ENCODE data around the gene ERCC1. TPM values are rescaled to one million over a fixed set of nuclear protein-coding genes. Genes with fewer than 3 reads are reported as not detected.
A peak's percentile ranks its signal among the peaks of the same experiment; 100 is the strongest.

ERCC1 gene
- polyA plus RNA-seq, 1 of the 3 experiments (the other 2 are of a cell fraction): 95.3 TPM

DNA sequence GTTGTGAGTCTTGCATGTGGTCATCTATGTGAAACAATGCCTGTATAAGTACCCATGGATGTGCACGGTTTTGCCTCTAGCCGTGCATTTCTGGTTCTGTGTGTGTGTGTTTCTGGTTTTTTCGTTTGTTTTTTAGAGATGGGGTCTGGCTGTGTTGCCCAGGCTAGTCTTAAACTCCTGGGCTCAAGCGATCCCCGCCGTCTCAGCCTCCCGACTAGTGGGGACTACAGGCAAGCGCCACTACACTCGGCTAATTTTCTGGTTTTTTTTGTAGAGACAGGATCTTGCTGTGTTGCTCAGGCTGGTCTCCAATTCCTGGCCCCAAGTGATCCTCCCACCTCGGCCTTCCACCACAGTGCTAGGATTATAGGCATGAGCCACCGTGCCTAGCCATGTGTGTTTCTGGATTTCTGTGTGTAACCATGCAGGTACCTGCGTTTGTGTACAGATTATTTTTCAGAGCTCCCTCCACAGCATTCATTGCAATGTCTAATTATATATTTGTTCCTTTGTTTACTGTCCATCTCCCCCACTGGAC, 28.2 kb upstream of the ERCC1 start:
- Histone ChIP-seq H3K4me1 (ENCODE audit: control insufficient read depth in 1 of 2, insufficient read depth in 2 of 2, low read depth in 1 of 2, low read length in 1 of 2) (peaks cover 12 to 20% of the 10 kb centered on the region in 2 experiments; a peak in 2 of 4 replicates), H3K36me3 (replicated peaks in 1 of 2; ENCODE audit: control insufficient read depth in 1 of 2, insufficient read depth in 2 of 2, low read length in 1 of 2) (no peaks in the 10 kb centered on the region), H3K9me3 (no peaks in the 10 kb centered on the region), H3K9me2 (no peaks in the 10 kb centered on the region), H3K79me2 (ENCODE audit: insufficient read depth) (no peaks in the 10 kb centered on the region), H3K27ac (ENCODE audit: low read depth in 2 of 2, low read length in 1 of 2) (peak overlapping the region in 1 of 2 experiments; percentile 82; a peak in 1 of 4 replicates), H3K4me2 (no peak overlapping the region), H3K4me3 (ENCODE audit: low read depth in 2 of 2, low read length in 1 of 2) (no peak overlapping the region), H4K20me1 (ENCODE audit: insufficient read depth) (no peaks in the 10 kb centered on the region), H2AFZ (ENCODE audit: low read depth) (no peak overlapping the region), H3K27me3 (ENCODE audit: insufficient read depth) (no peaks in the 10 kb centered on the region), H3F3A (replicated peaks; ENCODE audit: insufficient read depth) (peaks cover 20% of the 10 kb centered on the region), H3K9ac (no peak overlapping the region)
- ChIA-PET POLR2A (no interaction called here), CTCF (interaction anchor here (1.0 to 5.2 kb wide), 4 partner anchors 12 to 27 kb away, joined by 3 to 27 read pairs (median 5); partner anchors contain the start of gene FOSB)
- DNase-seq: no peak
- 76% methylated on average over 12 of the region's 12 CpGs for WGBS (ENCODE audit: low lambda C conversion rate)
- no peak for TF ChIP-seq SIN3A (IDR thresholded peaks at IDR 0.05; ENCODE audit: borderline replicate concordance, low read depth, low read length)
- TF ChIP-seq RXRA (IDR thresholded peaks at IDR 0.05; ENCODE audit: borderline replicate concordance, low read depth): no peak

DNA sequence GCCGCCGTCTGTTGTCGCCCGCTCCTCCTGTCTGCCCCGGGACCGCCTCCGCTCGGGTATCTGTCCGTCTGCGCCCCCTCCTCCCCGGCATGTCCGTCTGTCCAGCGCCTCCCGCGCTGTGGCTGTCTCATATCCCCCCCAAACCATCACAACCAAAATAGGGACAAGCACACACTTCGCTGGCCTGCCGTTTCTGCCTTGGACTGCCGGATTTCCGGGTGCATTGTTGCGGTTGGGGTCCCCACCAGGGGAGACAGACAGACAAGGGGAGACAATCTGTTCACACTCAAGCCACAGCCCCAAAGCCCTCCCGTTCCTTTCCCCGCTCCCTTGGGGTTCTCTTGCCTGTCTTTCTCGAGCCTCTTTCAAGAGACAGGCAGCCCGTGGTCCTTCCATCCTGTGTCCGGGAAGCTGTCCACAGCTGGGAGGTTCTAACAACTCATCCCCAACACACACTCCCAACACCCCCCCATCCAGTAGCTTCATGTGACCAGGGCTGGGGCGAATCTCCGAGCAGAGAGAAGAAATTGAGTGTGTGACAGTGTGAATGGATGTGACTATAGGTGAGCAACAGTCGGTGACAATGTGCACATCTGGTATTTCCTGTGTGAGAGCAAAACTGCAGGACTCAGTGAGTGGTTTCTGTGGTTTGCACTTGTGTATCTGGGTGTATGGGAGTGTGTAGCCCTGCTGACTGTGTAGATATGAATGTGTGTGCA, 27.6 kb upstream of the ERCC1 start:
- Histone ChIP-seq H3K9me2 (no peaks in the 10 kb centered on the region), H3K9me3 (no peaks in the 10 kb centered on the region), H2AFZ (ENCODE audit: low read depth) (peak overlapping the region; percentile 57; the same call in 1 of the 2 replicates), H3K4me1 (ENCODE audit: control insufficient read depth in 1 of 2, insufficient read depth in 2 of 2, low read depth in 1 of 2, low read length in 1 of 2) (peaks cover 10 to 19% of the 10 kb centered on the region in 2 experiments; a peak in 2 of 4 replicates), H3K79me2 (ENCODE audit: insufficient read depth) (no peaks in the 10 kb centered on the region), H3F3A (replicated peaks; ENCODE audit: insufficient read depth) (peaks cover 14% of the 10 kb centered on the region), H3K27me3 (ENCODE audit: insufficient read depth) (no peaks in the 10 kb centered on the region), H3K4me2 (peak overlapping the region; percentile 83), H3K4me3 (ENCODE audit: low read depth in 2 of 2, low read length in 1 of 2) (peak overlapping the region; percentile 55 to 64), H3K27ac (ENCODE audit: low read depth in 2 of 2, low read length in 1 of 2) (peak overlapping the region; percentile 4 to 82; a peak in 3 of 4 replicates), H3K9ac (peak overlapping the region; percentile 94), H3K36me3 (replicated peaks in 1 of 2; ENCODE audit: control insufficient read depth in 1 of 2, insufficient read depth in 2 of 2, low read length in 1 of 2) (no peaks in the 10 kb centered on the region), H4K20me1 (ENCODE audit: insufficient read depth) (no peaks in the 10 kb centered on the region)
- 38% methylated on average over 11 of the region's 28 CpGs for WGBS (ENCODE audit: low lambda C conversion rate)
- POLR2A ChIA-PET: no interaction called here
- CTCF ChIA-PET: interaction anchor here (1.0 to 5.2 kb wide), 2 partner anchors 12 to 27 kb away, joined by 3 to 27 read pairs; no protein-coding TSS in a partner anchor
- TF ChIP-seq TCF12 (IDR thresholded peaks at IDR 0.05) (no peak), FOXJ3 (CRISPR knock-in tag; IDR thresholded peaks at IDR 0.05) (no peak), CHD2 (IDR thresholded peaks at IDR 0.05; ENCODE audit: low read length, partially characterized antibody) (no peak), MXI1 (IDR thresholded peaks at IDR 0.05; ENCODE audit: low read depth, low read length) (0 out of 2 replicates have a peak, but pooled peaks have one; percentile 1), TAF1 (IDR thresholded peaks at IDR 0.05; ENCODE audit: borderline replicate concordance, low read depth, low read length) (no peak)
- no peak for DNase-seq

DNA sequence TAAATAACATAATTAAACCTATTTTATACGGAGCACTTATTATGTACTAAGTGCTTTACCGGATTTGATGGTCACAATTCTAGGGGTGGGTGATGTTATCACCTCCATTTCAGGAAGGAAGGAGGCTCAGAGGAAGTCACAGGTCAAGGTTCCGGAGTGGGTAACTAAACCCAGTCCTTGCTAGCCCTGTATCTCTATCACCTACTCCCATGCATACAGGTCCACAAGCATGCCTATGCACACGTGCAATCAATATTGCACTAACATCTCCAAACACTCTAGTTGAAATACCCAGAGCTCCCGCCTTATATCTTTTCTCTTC, 26.3 kb upstream of the ERCC1 start:
- peak overlapping the region; percentile 87 for H3K4me2 ChIP-seq
- peak overlapping the region; percentile 55 to 69 for H3K4me3 ChIP-seq (ENCODE audit: low read depth in 2 of 2, low read length in 1 of 2)
- no peaks in the 10 kb centered on the region for H3K79me2 ChIP-seq (ENCODE audit: insufficient read depth)
- H4K20me1 ChIP-seq (ENCODE audit: insufficient read depth): no peaks in the 10 kb centered on the region
- peaks cover under 1 to 8% of the 10 kb centered on the region in 2 experiments; a peak in 2 of 4 replicates for H3K4me1 ChIP-seq (ENCODE audit: control insufficient read depth in 1 of 2, insufficient read depth in 2 of 2, low read depth in 1 of 2, low read length in 1 of 2)
- ChIA-PET POLR2A (no interaction called here), CTCF (interaction anchor here (3.0 to 15.0 kb wide), 2 partner anchors 10 to 23 kb away, joined by 38 to 870 read pairs; partner anchors contain the start of gene FOSB)
- TF ChIP-seq FOXJ3 (CRISPR knock-in tag; IDR thresholded peaks at IDR 0.05) (no peak), YY1 (IDR thresholded peaks at IDR 0.05; ENCODE audit: low read depth) (no peak), SMC3 (IDR thresholded peaks at IDR 0.05; ENCODE audit: low read depth, low read length) (no peak)
- TF ChIP-seq, protein P1, sequence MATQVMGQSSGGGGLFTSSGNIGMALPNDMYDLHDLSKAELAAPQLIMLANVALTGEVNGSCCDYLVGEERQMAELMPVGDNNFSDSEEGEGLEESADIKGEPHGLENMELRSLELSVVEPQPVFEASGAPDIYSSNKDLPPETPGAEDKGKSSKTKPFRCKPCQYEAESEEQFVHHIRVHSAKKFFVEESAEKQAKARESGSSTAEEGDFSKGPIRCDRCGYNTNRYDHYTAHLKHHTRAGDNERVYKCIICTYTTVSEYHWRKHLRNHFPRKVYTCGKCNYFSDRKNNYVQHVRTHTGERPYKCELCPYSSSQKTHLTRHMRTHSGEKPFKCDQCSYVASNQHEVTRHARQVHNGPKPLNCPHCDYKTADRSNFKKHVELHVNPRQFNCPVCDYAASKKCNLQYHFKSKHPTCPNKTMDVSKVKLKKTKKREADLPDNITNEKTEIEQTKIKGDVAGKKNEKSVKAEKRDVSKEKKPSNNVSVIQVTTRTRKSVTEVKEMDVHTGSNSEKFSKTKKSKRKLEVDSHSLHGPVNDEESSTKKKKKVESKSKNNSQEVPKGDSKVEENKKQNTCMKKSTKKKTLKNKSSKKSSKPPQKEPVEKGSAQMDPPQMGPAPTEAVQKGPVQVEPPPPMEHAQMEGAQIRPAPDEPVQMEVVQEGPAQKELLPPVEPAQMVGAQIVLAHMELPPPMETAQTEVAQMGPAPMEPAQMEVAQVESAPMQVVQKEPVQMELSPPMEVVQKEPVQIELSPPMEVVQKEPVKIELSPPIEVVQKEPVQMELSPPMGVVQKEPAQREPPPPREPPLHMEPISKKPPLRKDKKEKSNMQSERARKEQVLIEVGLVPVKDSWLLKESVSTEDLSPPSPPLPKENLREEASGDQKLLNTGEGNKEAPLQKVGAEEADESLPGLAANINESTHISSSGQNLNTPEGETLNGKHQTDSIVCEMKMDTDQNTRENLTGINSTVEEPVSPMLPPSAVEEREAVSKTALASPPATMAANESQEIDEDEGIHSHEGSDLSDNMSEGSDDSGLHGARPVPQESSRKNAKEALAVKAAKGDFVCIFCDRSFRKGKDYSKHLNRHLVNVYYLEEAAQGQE (IDR thresholded peaks at IDR 0.05; ENCODE audit: low read depth, low read length): no peak
- peak overlapping the region; percentile 96 for H3K9ac ChIP-seq
- no peaks in the 10 kb centered on the region for H3K9me2 ChIP-seq
- H3K27ac ChIP-seq (ENCODE audit: low read depth in 2 of 2, low read length in 1 of 2): peak overlapping the region in 1 of 2 experiments; percentile 92; a peak in 3 of 4 replicates
- no peaks in the 10 kb centered on the region for H3K36me3 ChIP-seq (replicated peaks in 1 of 2; ENCODE audit: control insufficient read depth in 1 of 2, insufficient read depth in 2 of 2, low read length in 1 of 2)
- H3K27me3 ChIP-seq (ENCODE audit: insufficient read depth): no peaks in the 10 kb centered on the region
- H3F3A ChIP-seq (replicated peaks; ENCODE audit: insufficient read depth): peaks cover 16% of the 10 kb centered on the region
- peak overlapping the region; percentile 74; the same call in 1 of the 2 replicates for H2AFZ ChIP-seq (ENCODE audit: low read depth)
- DNase-seq: no peak
- WGBS (ENCODE audit: low lambda C conversion rate): 77% methylated on average over 5 of the region's 5 CpGs
- H3K9me3 ChIP-seq: no peaks in the 10 kb centered on the region

Measured in SK-N-SH (cell line).